Caco-2 (cell line): Measurements from ENCODE around the gene ELN. TPM values are rescaled to one million over a fixed set of nuclear protein-coding genes. Genes with fewer than 3 reads are reported as not detected.

Source experiments
- BruUV-seq: library from RNA; stranded (reverse); fragments of 400-500 nt; replicated peaks from 2 replicates; lab custom pipeline; 2021; lab: Mats Ljungman, UMichigan
- CTCF ChIA-PET: fragments of 300-600 bp; sonication (Branson Sonifier 250); formaldehyde crosslinking; loops from one replicate; lab custom pipeline; 2022; ENCODE audit warnings: antibody characterized with exemption; lab: Charles Lee
- POLR2A ChIA-PET: fragments of 300-600 bp; sonication (Branson Sonifier 250); formaldehyde crosslinking; loops from one replicate; lab custom pipeline; 2022; ENCODE audit warnings: antibody characterized with exemption; lab: Charles Lee
- DNase-seq, 2 experiments: peaks; one replicate each; pipeline versions ENCODE4 v3.0.0 to v3.0.0-alpha.2; 2020 to 2022
- H3K27me3 ChIP-seq: replicated peaks from 2 replicates; pipeline ENCODE4 v1.6.0; 2011; ENCODE audit warnings: low read length; ENCODE audit not compliant: control insufficient read depth, insufficient read depth
- H3K36me3 ChIP-seq: 2 replicates; pipeline ENCODE4 v1.5.1; 2011; ENCODE audit warnings: low read length; ENCODE audit not compliant: control insufficient read depth, insufficient read depth
- H3K4me1 ChIP-seq: fragments of 250-450 bp; sonication (Bioruptor Pico); 2 replicates; pipeline ENCODE4 v1.5.1; 2020; ENCODE audit warnings: mild to moderate bottlenecking
- H3K4me3 ChIP-seq: 2 replicates; pipeline ENCODE4 v1.5.1; 2011; ENCODE audit warnings: low read depth, mild to moderate bottlenecking, control low read depth, low read length
- H3K9me3 ChIP-seq: fragments of 250-450 bp; sonication (Bioruptor Pico); 2 replicates; pipeline ENCODE4 v1.5.1; 2020; ENCODE audit warnings: mild to moderate bottlenecking, moderate library complexity
- H3K27ac Mint-ChIP-seq: one replicate; pipeline ENCODE4 v1.8.0; 2022; ENCODE audit warnings: mixed read lengths; ENCODE audit not compliant: unreplicated experiment
- H3K27me3 Mint-ChIP-seq: one replicate; pipeline ENCODE4 v1.8.0; 2022; ENCODE audit warnings: mixed read lengths; ENCODE audit not compliant: insufficient read depth, unreplicated experiment
- H3K36me3 Mint-ChIP-seq: one replicate; pipeline ENCODE4 v1.8.0; 2022; ENCODE audit warnings: mild to moderate bottlenecking, mixed read lengths; ENCODE audit not compliant: insufficient read depth, unreplicated experiment
- H3K4me1 Mint-ChIP-seq: one replicate; pipeline ENCODE4 v1.8.0; 2022; ENCODE audit warnings: low read depth, mixed read lengths; ENCODE audit not compliant: unreplicated experiment
- H3K4me3 Mint-ChIP-seq: one replicate; pipeline ENCODE4 v1.8.0; 2022; ENCODE audit warnings: mild to moderate bottlenecking, moderate library complexity, mixed read lengths; ENCODE audit not compliant: unreplicated experiment
- H3K9me3 Mint-ChIP-seq: one replicate; pipeline ENCODE4 v1.8.0; 2022; ENCODE audit warnings: mixed read lengths; ENCODE audit not compliant: unreplicated experiment
- intact Hi-C: fragments of 100-400 bp; cut with micrococcal nuclease; formaldehyde crosslinking; loops from one replicate; pipeline ENCODE4 v1.10.0; 2022; ENCODE audit not compliant: unreplicated experiment
- total RNA-seq: library from RNA; stranded (reverse); gene quantifications from 2 replicates; pipeline ENCODE4 v1.2.3, GENCODE V29; 2022
- TF ChIP-seq, protein P1 (sequence below), 2 experiments: fragments of 200-600 bp in 1 of 2; IDR thresholded peaks; 1 replicate in 1 of 2; 2 replicates in 1 of 2; pipeline versions ENCODE4 v1.5.1 to v1.8.0; 2011 to 2022; ENCODE audit warnings: antibody characterized with exemption in 1 of 2, control low read depth in 1 of 2, inconsistent platforms in 1 of 2, low read depth in 1 of 2, low read length in 1 of 2, mild to moderate bottlenecking in 1 of 2, moderate library complexity in 1 of 2; ENCODE audit not compliant: insufficient read depth in 1 of 2, severe bottlenecking in 1 of 2, unreplicated experiment in 1 of 2

Gene ELN
- total RNA-seq, 1 experiment from 2014 or later = not detected

- Histone ChIP-seq H3K36me3 (no peaks in the 10 kb centered on the region), H3K4me3 (no peak overlapping the region), H3K4me1 (no peaks in the 10 kb centered on the region), H3K27me3 (no peaks in the 10 kb centered on the region), H3K9me3 (no peaks in the 10 kb centered on the region)
- H3K27me3 Mint-ChIP-seq = no peaks in the 10 kb centered on the region
- peaks cover 5% of the 10 kb centered on the region for H3K4me1 Mint-ChIP-seq
- H3K36me3 Mint-ChIP-seq = no peaks in the 10 kb centered on the region
- H3K9me3 Mint-ChIP-seq = no peaks in the 10 kb centered on the region
- BruUV-seq = no TSS peak
- H3K27ac Mint-ChIP-seq = no peak overlapping the region
- intact Hi-C loops = no loop called here
- TF ChIP-seq, protein P1, sequence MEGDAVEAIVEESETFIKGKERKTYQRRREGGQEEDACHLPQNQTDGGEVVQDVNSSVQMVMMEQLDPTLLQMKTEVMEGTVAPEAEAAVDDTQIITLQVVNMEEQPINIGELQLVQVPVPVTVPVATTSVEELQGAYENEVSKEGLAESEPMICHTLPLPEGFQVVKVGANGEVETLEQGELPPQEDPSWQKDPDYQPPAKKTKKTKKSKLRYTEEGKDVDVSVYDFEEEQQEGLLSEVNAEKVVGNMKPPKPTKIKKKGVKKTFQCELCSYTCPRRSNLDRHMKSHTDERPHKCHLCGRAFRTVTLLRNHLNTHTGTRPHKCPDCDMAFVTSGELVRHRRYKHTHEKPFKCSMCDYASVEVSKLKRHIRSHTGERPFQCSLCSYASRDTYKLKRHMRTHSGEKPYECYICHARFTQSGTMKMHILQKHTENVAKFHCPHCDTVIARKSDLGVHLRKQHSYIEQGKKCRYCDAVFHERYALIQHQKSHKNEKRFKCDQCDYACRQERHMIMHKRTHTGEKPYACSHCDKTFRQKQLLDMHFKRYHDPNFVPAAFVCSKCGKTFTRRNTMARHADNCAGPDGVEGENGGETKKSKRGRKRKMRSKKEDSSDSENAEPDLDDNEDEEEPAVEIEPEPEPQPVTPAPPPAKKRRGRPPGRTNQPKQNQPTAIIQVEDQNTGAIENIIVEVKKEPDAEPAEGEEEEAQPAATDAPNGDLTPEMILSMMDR (IDR thresholded peaks at IDR 0.05; ENCODE audit: insufficient read depth in 1 of 2, low read depth in 1 of 2, low read length in 1 of 2, severe bottlenecking in 1 of 2, unreplicated experiment in 1 of 2) = no peak
- no peak for DNase-seq
- ChIA-PET CTCF (no interaction called here), POLR2A (no interaction called here)
- H3K4me3 Mint-ChIP-seq = no peak overlapping the region
These were observed 10.8 kb upstream of the ELN start for GRCh38 chr7:74017125-74017524.

- H3K9me3 Mint-ChIP-seq = no peaks in the 10 kb centered on the region
- BruUV-seq = no TSS peak
- Histone ChIP-seq H3K4me1 (peaks cover 4% of the 10 kb centered on the region; the same call in 1 of the 2 replicates), H3K27me3 (no peaks in the 10 kb centered on the region), H3K4me3 (no peak overlapping the region), H3K9me3 (no peaks in the 10 kb centered on the region), H3K36me3 (no peaks in the 10 kb centered on the region)
- intact Hi-C loops = no loop called here
- no peaks in the 10 kb centered on the region for H3K27me3 Mint-ChIP-seq
- H3K4me3 Mint-ChIP-seq = no peak overlapping the region
- H3K36me3 Mint-ChIP-seq = no peaks in the 10 kb centered on the region
- POLR2A ChIA-PET = no interaction called here
- no peak for DNase-seq
- H3K27ac Mint-ChIP-seq = no peak overlapping the region
- H3K4me1 Mint-ChIP-seq = peaks cover 5% of the 10 kb centered on the region
- TF ChIP-seq, protein P1 (IDR thresholded peaks at IDR 0.05; ENCODE audit: insufficient read depth in 1 of 2, low read depth in 1 of 2, low read length in 1 of 2, severe bottlenecking in 1 of 2, unreplicated experiment in 1 of 2) = no peak
- CTCF ChIA-PET = no interaction called here
These were observed 9.6 kb upstream of the ELN start for GRCh38 chr7:74018246-74018895.

GRCh38 chr7:74019149-74019548, 8.8 kb upstream of the ELN start:
- TF ChIP-seq, protein P1 (IDR thresholded peaks at IDR 0.05; ENCODE audit: insufficient read depth in 1 of 2, low read depth in 1 of 2, low read length in 1 of 2, severe bottlenecking in 1 of 2, unreplicated experiment in 1 of 2) = no peak
- POLR2A ChIA-PET = no interaction called here
- Mint-ChIP-seq H3K36me3 (no peaks in the 10 kb centered on the region), H3K27ac (no peak overlapping the region), H3K9me3 (no peaks in the 10 kb centered on the region), H3K27me3 (no peaks in the 10 kb centered on the region), H3K4me1 (peaks cover 5% of the 10 kb centered on the region), H3K4me3 (no peak overlapping the region)
- intact Hi-C loops = no loop called here
- no peaks in the 10 kb centered on the region for H3K36me3 ChIP-seq
- BruUV-seq = no TSS peak
- CTCF ChIA-PET = no interaction called here
- peaks cover 4% of the 10 kb centered on the region; the same call in 1 of the 2 replicates for H3K4me1 ChIP-seq
- H3K4me3 ChIP-seq = no peak overlapping the region
- no peak for DNase-seq
- H3K9me3 ChIP-seq = no peaks in the 10 kb centered on the region
- H3K27me3 ChIP-seq = no peaks in the 10 kb centered on the region
